KOPT-K1 (cell line): Measurements from ENCODE around the gene DENND5A.

Experiments used
- H3K27ac ChIP-seq: fragments of 200-600 bp; sonication (generic); 2 replicates; pipeline ENCODE4 v1.5.1; 2016; ENCODE audit warnings: antibody characterized with exemption, mild to moderate bottlenecking, low read depth, low read length; ENCODE audit not compliant: poor library complexity, severe bottlenecking
- H3K36me3 ChIP-seq: fragments of 200-600 bp; sonication (generic); 2 replicates; pipeline ENCODE4 v1.5.1; 2017; ENCODE audit warnings: antibody characterized with exemption, mild to moderate bottlenecking, low read length, moderate library complexity; ENCODE audit not compliant: insufficient read depth
- H3K9me3 ChIP-seq: fragments of 200-600 bp; sonication (generic); 2 replicates; pipeline ENCODE4 v1.5.1; 2017; ENCODE audit warnings: antibody characterized with exemption, low read length, mild to moderate bottlenecking; ENCODE audit not compliant: insufficient read depth, poor library complexity, severe bottlenecking

The DENND5A gene

DNA sequence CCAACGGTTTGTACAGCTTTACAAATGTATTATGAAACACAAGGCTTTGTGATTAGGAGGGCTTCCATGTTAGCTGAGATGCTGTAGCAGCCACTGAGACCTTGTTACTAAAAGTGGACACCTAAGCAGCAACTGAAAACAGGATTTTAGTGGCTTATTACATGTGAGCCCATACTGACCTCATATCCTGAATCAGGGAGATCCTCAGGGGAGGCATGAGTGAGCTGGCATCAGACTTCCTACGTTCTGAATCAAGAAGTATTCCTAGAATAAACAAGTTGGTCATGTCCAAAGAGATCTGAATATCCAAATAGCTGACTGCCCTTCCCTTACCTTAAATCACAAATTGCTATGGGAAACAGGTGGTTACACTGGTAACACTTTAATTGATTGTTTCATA lies 114.6 kb downstream of the DENND5A start:
- no peak overlapping the region for H3K27ac ChIP-seq
- no peaks in the 10 kb centered on the region for H3K9me3 ChIP-seq
- H3K36me3 ChIP-seq = peaks cover 74% of the 10 kb centered on the region

DNA sequence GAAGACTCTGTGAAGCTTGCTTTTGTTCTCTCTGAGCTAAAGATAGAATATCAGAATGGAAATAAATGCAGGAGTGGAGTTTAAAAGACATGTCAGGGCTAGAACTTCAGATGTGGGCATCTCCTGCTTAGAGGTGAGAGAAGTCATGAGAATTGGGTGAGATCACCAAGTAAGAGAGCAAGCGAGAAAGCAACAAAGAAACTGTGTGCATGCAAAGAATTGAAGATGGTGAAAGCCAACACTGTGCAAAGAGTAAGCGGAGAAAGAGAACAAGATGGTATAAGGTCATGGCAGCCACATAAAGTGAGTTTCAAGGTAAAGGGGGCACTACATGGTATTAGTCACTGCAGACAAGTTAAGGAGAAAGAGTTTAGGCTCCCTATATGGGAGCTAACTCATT lies 116.4 kb downstream of the DENND5A start:
- Histone ChIP-seq H3K36me3 (peaks cover 90% of the 10 kb centered on the region), H3K9me3 (no peaks in the 10 kb centered on the region), H3K27ac (no peak overlapping the region)

DNA sequence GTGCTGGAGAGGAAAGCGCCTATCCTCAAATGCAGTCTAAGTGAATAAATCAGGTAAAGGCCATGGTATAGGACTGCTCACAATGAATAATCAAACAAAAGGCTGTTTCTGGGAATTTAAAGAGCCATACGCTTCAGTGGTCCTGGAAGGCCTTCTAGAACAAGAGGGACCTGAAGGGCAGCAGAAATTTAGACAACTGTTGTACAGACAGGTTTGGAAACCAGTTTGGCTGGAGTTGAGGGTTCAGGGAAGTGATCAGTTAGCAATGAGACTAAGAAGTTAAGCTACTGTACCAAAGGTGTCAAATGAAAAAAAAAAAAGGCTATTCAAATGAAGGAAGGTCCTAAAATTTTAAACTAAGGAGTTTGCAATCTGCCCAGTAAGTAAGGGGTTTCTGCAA lies 117.1 kb downstream of the DENND5A start:
- no peak overlapping the region for H3K27ac ChIP-seq
- H3K36me3 ChIP-seq = peaks cover 96% of the 10 kb centered on the region

DNA sequence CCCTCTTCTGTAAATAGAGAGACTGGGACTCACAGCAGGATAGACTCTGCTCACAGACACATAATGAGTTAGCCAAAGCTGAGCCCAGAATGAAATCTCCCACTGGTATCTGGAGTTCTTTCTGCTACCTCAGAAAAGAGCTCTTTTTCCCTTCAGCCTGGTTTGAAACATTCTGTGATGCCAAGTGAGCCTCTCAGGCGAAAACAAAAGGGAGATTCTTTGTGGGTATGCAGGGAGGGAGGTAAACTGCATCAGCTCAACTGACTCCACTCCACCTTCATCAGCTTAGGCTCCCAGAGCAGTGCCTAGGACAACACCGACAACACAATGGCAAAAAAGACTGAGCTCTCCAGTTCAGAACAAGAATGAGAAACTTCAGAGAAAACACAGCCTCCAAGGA lies 118.7 kb downstream of the DENND5A start:
- H3K27ac ChIP-seq = no peak overlapping the region
- peaks cover 100% of the 10 kb centered on the region for H3K36me3 ChIP-seq

More for the DNA sequence above, 117.1 kb downstream of the DENND5A start:
- H3K9me3 ChIP-seq = no peaks in the 10 kb centered on the region

DNA sequence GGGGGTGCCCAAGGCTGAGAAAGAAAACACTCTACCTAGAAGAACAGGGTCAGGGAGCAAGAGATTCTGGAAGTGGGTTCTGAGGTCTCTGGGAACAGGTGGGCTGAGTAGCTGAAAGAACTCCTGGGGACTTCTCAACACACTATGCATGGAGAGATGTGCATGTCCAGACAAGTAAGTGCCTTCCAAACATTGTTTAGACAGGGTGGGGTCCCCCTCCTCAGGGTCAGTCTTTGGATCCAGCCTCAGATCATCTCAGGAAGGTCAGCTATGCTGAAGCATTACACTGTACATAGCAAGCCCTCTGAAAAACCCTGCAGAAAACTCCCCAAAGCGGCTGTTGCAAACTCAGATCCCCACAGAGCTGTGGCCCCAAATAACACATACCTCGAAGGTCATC lies 119.9 kb downstream of the DENND5A start:
- Histone ChIP-seq H3K9me3 (no peaks in the 10 kb centered on the region), H3K36me3 (peaks cover 98% of the 10 kb centered on the region), H3K27ac (no peak overlapping the region)

More for the DNA sequence above, 118.7 kb downstream of the DENND5A start:
- no peaks in the 10 kb centered on the region for H3K9me3 ChIP-seq

DNA sequence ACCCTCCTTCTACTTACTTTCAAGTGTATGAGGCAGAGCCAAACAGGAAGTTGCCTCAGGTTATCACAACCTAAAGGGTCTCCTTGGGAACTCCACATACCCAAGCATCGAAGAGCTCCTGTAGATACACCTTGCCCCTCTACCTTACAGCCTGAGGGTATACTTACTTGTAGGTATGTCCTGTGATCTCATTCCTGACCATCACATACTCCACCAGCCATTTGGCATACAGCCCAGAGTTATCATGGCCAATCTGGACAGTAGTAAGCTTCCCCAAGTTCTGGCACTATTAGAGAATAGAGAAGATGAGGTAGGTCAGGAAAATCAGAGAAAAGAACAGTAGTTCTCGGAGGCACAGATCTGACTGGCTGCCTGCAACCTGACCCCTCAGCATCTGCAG lies 120.3 kb downstream of the DENND5A start:
- Histone ChIP-seq H3K27ac (no peak overlapping the region), H3K9me3 (no peaks in the 10 kb centered on the region), H3K36me3 (peaks cover 98% of the 10 kb centered on the region)

DNA sequence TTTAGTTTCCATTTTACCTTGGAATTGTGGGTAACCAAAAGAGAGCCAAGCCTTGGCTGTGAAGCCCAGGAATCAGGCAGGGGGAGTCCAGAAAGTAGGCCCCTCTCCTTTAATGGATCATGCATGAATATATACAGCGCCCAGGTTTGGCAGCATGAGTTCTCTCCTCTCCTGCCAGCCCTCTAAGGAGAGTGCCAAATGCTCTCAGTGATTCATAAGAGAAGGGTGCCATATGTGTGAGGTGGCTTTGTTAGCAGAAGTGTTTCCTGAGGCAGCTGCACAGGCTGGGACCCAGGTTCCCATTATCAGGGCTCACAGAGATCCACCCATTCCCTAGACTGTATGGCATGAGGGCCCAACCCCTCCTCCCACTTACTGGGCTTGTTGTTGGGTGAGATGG lies 121.4 kb downstream of the DENND5A start:
- Histone ChIP-seq H3K36me3 (peaks cover 98% of the 10 kb centered on the region), H3K9me3 (no peaks in the 10 kb centered on the region), H3K27ac (no peak overlapping the region)

DNA sequence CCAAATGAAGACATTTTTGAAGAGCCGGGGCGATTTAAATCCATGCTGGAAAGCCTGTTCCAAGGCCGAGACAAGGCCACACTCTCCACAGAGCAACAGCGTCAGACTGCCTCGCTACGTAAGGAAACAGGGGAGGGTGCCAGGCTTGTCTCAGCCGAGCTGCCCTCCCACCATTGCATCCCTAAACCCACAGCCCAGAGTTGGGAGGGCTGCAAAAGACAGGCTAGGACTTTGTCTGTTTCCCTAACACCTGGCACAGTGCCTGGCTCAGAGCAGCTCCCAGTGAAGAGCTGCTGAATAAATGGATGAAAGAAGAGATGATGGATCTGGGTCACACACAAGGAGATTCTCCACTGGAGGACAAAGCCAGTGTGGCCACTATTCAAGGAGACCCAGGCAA lies 122.4 kb downstream of the DENND5A start:
- Histone ChIP-seq H3K9me3 (no peaks in the 10 kb centered on the region), H3K27ac (no peak overlapping the region), H3K36me3 (peaks cover 98% of the 10 kb centered on the region)

DNA sequence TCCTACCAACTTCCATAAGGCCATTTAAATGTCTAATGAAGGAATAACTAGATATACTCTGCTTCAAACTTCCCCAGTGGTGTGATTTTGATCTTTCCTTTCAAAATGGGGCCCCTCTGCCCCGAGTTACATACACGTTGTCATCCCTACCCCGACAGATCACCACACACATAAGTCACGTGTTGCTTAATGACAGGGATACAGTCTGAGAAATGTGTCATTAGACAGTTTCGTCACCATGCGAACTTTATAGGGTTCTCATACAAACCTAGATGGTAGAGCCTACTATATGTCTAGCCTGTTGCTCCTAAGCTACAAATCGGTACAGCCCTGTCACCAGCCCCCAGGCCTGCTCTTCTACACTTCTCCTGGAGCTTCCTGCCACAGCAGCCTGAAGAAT lies 124.0 kb downstream of the DENND5A start:
- Histone ChIP-seq H3K36me3 (peaks cover 88% of the 10 kb centered on the region), H3K9me3 (no peaks in the 10 kb centered on the region), H3K27ac (no peak overlapping the region)

DNA sequence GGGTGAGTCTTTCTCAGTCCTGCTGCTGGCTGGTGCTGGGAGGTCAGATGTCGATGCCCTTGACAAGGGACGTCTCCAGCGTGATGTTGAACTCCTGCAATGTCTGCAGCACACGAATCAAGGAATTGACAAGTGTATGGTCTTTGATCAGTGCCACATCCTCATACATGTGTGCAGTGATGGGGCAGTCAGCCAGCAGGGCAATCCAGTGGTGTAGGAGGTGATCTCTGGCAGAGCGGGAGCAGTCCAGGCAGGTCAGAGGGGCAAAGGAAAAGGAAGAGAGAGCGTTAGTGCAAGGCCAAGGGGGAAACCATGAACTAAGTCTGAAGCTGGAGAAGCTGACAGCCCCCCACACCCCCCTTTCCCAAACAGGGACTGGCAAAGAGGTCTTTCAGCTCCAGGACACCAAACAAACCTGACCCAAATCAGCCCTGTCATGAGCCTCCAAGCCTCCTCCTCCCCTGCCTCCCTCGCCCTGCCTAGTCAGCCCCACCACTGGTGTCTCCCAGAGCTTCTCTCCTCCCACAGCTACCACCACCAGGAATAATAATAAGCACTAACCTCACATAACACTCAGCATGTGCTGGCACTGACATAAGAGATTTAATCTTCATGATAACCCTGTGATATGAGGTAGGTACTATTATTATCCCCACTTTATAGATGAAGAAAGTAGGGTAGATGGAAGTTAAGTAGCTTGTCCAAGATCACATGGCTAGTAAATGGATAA lies 125.4 kb downstream of the DENND5A start:
- Histone ChIP-seq H3K27ac (no peak overlapping the region), H3K36me3 (peaks cover 74% of the 10 kb centered on the region), H3K9me3 (no peaks in the 10 kb centered on the region)

DNA sequence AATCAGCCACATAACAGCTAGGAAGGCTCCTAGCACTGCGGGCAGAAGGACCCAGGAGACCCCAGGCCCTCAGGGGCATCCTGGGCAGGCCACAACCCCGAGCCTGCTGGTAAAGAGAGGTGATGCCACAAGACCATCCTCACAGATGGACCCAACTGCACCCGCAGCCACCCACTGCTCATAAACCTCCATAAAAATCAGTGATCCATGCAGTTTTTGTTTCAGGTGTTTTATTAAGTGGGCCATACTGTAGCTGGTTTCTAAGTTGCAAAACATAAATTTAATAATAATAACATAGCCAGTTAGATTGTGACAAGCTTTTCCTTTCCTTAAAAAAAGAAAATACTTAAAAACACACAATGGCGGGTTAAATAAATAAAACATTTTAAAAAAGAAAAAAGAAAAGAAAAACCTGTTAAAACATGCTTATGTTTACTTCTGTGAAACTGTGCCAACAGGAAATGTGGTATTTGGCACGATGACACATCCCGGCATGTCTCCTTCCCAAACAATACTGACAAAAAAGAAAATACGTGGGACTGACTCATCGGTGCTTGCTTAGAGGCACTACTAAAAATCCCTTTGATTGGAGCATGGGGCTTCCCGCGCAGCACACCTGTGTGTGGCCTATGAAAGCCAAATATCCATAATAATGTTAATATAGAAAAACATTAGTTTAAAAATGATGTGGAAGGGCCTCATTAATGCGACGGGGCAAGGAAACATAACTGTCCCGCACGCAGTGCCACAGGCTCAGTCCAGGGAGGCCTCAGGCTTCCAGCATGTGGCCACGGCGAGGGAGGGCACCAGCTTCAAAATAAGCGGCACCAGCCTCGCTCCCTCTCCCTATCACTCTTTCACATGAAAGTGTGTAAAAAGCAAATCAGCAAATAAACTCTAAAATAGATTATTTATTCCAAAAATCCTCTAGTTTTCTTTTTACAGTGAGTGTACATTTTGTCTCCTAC lies 126.3 kb downstream of the DENND5A start:
- H3K27ac ChIP-seq = no peak overlapping the region
- no peaks in the 10 kb centered on the region for H3K9me3 ChIP-seq
- H3K36me3 ChIP-seq = peaks cover 65% of the 10 kb centered on the region

DNA sequence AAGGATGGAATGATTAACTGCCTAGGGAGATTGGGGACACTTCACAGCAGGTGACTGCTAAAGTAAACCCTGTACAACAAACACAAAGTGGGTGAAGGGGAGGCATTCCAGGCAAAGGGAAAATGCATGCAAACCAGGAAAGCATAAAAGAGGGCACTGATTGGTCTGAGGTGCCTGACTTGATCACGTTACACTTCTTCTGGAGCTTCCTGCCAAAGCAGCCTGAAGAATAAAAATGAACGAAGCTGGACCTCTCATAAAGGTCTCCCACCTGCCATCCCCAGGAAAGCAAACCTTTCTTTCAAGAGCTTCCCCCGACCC lies 127.1 kb downstream of the DENND5A start:
- Histone ChIP-seq H3K36me3 (peaks cover 57% of the 10 kb centered on the region), H3K9me3 (no peaks in the 10 kb centered on the region), H3K27ac (no peak overlapping the region)

DNA sequence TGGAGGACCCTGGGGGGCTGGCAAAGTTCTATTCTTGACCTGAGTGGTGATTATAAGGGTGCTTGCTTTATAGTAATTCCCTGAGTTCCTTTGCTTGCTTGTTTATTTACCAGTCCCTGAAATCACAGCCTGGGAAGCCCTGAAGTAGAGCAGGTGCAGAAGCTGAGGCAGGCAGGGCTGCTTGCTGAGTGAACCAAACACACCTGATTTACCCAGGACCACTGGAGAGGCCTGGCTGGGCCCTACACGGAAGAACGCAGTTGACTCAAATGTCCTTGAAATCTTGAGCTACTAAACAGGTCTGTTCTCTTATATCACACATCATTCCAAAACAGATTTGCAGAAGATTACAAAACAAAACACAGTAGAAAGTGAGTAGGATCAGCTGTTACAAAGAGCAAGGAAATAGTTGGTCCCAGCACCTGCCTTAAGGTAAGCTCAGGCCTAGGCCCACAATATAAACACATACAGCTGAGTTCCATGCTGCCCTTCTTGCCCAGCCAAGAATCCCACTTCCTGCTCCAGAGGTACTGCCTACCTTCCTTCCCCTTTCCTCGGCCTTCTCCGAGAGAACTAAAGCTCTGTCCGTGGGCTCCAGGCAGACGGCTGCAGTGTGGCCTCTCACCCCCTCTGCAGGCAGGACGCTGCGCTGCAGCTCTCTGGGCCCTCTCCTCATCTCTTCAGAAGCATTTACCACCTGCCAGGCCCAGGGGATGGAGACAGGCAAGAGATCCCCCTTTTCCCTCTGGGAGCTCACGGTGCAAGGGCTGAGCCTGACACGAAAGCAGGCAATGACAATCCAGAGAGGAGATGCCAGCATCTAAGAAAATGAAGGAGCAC lies 127.6 kb downstream of the DENND5A start:
- H3K9me3 ChIP-seq = no peaks in the 10 kb centered on the region
- peaks cover 51% of the 10 kb centered on the region for H3K36me3 ChIP-seq

DNA sequence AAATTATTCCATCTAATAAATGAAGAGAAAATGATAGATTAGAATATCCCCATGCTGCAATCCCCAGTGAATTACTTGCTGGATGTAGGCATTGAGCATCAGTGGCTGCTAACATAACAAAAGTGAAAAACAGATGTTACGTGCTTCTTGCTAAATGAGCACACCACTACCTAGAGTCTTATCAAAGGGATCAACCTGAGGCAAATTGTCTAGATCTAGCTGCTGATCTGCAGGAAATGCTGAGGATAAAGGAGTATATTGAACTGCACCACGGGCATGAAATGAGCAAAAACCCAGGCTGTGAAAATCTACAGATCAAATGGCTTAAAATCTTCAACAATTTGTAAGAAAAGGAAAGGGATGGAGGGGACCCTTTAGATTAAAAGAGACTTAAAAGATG lies 128.4 kb downstream of the DENND5A start:
- Histone ChIP-seq H3K9me3 (no peaks in the 10 kb centered on the region), H3K27ac (no peak overlapping the region), H3K36me3 (peaks cover 44% of the 10 kb centered on the region)

More for the DNA sequence above, 127.6 kb downstream of the DENND5A start:
- no peak overlapping the region for H3K27ac ChIP-seq

DNA sequence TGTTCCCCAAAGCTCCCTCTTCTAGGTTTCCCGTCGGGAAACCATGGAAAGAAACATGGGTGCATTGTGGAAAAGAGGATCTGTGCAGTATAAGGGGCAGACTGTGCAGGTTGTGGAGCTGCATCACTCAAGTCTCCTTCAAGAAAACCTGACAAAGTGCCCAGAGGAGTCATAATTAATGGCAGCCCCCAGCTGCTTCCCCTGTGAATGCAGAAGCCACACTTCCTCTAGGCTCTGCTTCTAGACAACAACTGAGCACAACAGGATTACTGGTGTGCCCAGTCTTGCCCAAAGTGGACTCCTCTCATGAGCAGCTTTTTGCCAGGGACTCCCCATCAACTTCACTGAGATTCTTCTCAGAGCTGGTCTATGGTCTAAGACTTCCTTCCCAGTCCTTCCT lies 131.2 kb downstream of the DENND5A start:
- H3K27ac ChIP-seq = no peak overlapping the region
- no peaks in the 10 kb centered on the region for H3K9me3 ChIP-seq
- H3K36me3 ChIP-seq = peaks cover 18% of the 10 kb centered on the region
